ENCODE data around the gene RNF181.
"Not testable (repeated sequence)": the region's sequence is repeated elsewhere in the genome, so short reads cannot be mapped to it uniquely, and the experiment has no call there.

The RNF181 gene

GRCh38 chr2:85558160-85558559 is 37.4 kb upstream of the RNF181 start:
- peaks cover 7% of the 10 kb centered on the region for H3K4me1 ChIP-seq
- no peak overlapping the region for H3K4me3 ChIP-seq
- H3K9me3 ChIP-seq = no peaks in the 10 kb centered on the region
- H3K27me3 ChIP-seq (ENCODE audit: low read depth) = no peaks in the 10 kb centered on the region
- in situ Hi-C loops (cut with MboI; ENCODE audit: low sequenced_read_pairs) = no loop called here
- no peak for DNase-seq (ENCODE audit: low spot score in 2 of 2)
- H3K36me3 ChIP-seq (replicated peaks) = peaks cover 36% of the 10 kb centered on the region

DNA sequence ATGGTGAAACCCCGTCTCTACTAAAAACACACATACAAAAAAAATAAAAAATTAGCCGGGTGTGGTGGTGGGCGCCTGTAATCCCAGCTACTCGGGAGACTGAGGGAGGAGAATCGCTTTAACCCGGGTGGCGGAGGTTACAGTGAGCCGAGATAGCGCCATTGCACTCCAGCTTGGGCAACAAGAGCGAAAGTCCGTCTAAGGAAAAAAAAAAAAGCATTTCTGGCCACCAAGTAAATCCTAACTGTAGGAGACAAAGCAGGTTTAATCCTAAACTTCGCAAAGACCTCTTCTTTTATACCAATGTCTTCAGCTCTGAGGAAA is 35.2 kb upstream of the RNF181 start:
- H3K9me3 ChIP-seq; H3K4me1 ChIP-seq; DNase-seq (ENCODE audit: low spot score in 2 of 2); H3K27me3 ChIP-seq (ENCODE audit: low read depth): not testable (repeated sequence)
- H3K36me3 ChIP-seq (replicated peaks) = peaks cover 21% of the 10 kb centered on the region
- in situ Hi-C loops (cut with MboI; ENCODE audit: low sequenced_read_pairs) = loop anchor here (5.0 kb wide), 1 partner anchor 42 kb away; the partner anchor contains the start of gene TMEM150A
- H3K4me3 ChIP-seq = peak overlapping the region; percentile 74

DNA sequence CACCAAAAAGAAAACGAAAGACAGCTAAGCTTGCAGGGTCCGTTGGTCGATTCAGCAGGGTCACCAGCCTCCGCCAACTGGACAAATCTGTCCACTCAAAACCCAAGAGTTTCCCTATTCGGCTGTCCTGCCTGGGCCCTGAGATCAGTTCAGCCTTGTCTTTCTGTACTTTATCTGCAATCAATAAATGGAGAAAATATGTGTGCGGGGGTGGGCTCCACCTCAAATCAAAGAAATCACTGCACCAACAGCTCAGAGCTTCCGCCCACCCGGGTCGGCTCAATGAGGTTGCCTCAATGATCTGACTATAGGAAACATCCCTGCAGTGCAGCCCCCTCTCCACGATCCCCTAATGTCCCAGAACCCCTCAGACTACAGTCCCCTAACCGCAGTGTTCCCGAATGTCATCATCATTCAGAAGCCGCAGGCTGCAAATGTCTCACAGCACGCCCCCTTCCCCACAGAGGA is 34.7 kb upstream of the RNF181 start:
- Histone ChIP-seq H3K4me1 (peaks cover 7% of the 10 kb centered on the region), H3K4me3 (peak overlapping the region; percentile 74), H3K36me3 (replicated peaks) (peaks cover 16% of the 10 kb centered on the region), H3K27me3 (ENCODE audit: low read depth) (no peaks in the 10 kb centered on the region), H3K9me3 (no peaks in the 10 kb centered on the region)
- in situ Hi-C loops (cut with MboI; ENCODE audit: low sequenced_read_pairs) = loop anchor here (5.0 kb wide), 1 partner anchor 41 kb away; the partner anchor contains the start of gene TMEM150A
- no peak for DNase-seq (ENCODE audit: low spot score in 2 of 2)

GRCh38 chr2:85561280-85562212 is 34.0 kb upstream of the RNF181 start, which contains the start of gene GGCX:
Gene GGCX (minus strand): TSS chr2:85561493. CDS start chr2:85561428, 65 bp downstream.
- H3K9me3 ChIP-seq = no peaks in the 10 kb centered on the region
- peak within 1 kb of the TSS; percentile 74 for H3K4me3 ChIP-seq
- no peaks in the 10 kb centered on the region for H3K27me3 ChIP-seq (ENCODE audit: low read depth)
- in situ Hi-C loops (cut with MboI; ENCODE audit: low sequenced_read_pairs) = loop anchor here (5.0 kb wide), 1 partner anchor 41 kb away; the partner anchor contains the start of gene TMEM150A
- H3K36me3 ChIP-seq (replicated peaks) = peaks cover 13% of the 10 kb centered on the region
- peak; percentile 96 to 97 for DNase-seq (ENCODE audit: low spot score in 2 of 2)
- H3K4me1 ChIP-seq = peaks cover 7% of the 10 kb centered on the region

GRCh38 chr2:85564144-85564563 is 31.4 kb upstream of the RNF181 start:
- no peak for DNase-seq (ENCODE audit: low spot score in 2 of 2)
- no peak overlapping the region for H3K4me3 ChIP-seq
- H3K36me3 ChIP-seq (replicated peaks) = peaks cover under 1% of the 10 kb centered on the region; the same call in 1 of the 2 replicates
- peaks cover 7% of the 10 kb centered on the region for H3K4me1 ChIP-seq
- no peaks in the 10 kb centered on the region for H3K27me3 ChIP-seq (ENCODE audit: low read depth)
- no peaks in the 10 kb centered on the region for H3K9me3 ChIP-seq
- in situ Hi-C loops (cut with MboI; ENCODE audit: low sequenced_read_pairs) = loop anchor here (5.0 kb wide), 1 partner anchor 38 kb away; the partner anchor contains the start of gene TMEM150A

- in situ Hi-C loops (cut with MboI; ENCODE audit: low sequenced_read_pairs) = no loop called here
- no peaks in the 10 kb centered on the region; the same call in 1 of the 2 replicates for H3K27me3 ChIP-seq (ENCODE audit: low read depth)
- DNase-seq (ENCODE audit: low spot score in 2 of 2) = no peak
- no peak overlapping the region for H3K4me3 ChIP-seq
- H3K9me3 ChIP-seq = no peaks in the 10 kb centered on the region
- no peaks in the 10 kb centered on the region for H3K4me1 ChIP-seq
- H3K36me3 ChIP-seq (replicated peaks) = no peaks in the 10 kb centered on the region
These were observed 29.3 kb upstream of the RNF181 start for GRCh38 chr2:85566265-85566664.

DNA sequence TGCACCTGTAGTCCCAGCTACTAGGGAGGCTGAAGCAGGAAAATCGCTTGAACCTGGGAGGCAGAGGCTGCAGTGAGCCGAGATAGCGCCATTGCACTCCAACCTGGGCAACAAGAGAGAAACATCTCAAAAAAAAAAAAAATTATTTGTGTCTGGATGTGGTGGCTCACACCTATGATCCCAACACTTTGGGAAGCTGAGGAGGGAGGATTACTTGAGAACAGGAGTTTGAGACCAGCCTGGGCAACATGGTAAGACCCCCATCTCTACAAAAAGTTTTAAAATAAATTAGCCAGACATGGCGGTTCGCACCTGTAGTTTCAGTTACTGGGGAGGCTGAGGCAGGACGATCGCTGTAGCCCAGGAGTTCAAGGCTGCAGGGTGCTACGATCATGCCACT is 19.8 kb upstream of the RNF181 start:
- H3K9me3 ChIP-seq = no peaks in the 10 kb centered on the region
- in situ Hi-C loops (cut with MboI; ENCODE audit: low sequenced_read_pairs) = no loop called here
- DNase-seq (ENCODE audit: low spot score in 2 of 2) = no peak
- H3K27me3 ChIP-seq (ENCODE audit: low read depth) = no peaks in the 10 kb centered on the region
- peaks cover 9% of the 10 kb centered on the region for H3K4me1 ChIP-seq
- no peaks in the 10 kb centered on the region for H3K36me3 ChIP-seq (replicated peaks)
- H3K4me3 ChIP-seq = no peak overlapping the region

GRCh38 chr2:85577063-85577385 is 18.5 kb upstream of the RNF181 start:
- H3K9me3 ChIP-seq = no peaks in the 10 kb centered on the region
- H3K4me3 ChIP-seq = no peak overlapping the region
- in situ Hi-C loops (cut with MboI; ENCODE audit: low sequenced_read_pairs) = no loop called here
- no peaks in the 10 kb centered on the region for H3K27me3 ChIP-seq (ENCODE audit: low read depth)
- no peak for DNase-seq (ENCODE audit: low spot score in 2 of 2)
- no peaks in the 10 kb centered on the region for H3K36me3 ChIP-seq (replicated peaks)
- peaks cover 8% of the 10 kb centered on the region for H3K4me1 ChIP-seq

DNA sequence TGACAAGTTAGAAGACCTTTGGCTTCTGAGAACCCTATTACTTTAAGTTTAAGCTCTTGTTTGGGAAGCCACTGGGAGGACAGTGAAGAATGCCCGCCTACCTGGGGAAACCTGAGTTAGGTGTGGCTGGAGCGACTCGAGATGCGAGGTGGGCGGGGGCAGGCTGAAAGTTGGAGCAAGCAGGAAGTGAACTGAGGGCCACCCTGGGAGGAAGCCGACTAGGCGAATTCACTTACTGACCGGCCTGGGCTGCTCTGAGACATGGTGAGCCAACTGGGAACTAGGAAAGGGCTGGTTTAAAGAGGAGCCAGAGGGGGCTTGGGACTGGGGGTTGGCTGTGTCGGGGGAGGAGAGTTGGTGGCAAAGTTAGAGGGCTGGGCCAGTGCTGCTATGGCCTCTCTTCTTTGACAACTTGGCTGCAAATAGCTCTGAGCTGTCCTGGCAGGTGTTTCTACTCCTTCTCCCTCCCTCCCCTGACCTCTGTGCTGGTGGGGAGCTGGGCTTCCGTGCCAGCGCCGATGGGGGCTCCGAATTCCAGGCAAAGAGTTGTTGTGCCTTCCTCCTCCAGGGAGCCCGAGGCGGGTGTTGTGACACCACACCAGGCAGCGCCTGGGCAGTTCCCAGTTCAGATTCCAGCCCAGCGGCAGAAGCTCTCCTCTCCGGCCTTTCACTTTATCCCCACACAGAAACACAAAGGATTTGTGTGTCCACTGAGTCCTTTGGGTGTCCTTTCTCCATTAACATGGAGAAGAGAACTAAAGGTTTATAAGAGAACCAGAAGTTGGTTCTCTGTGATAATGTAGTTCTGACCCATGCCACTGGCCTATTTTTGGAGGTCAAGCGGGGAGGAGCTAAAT is 17.9 kb upstream of the RNF181 start, which contains the start of gene VAMP8:
Gene VAMP8, plus strand, starts transcription at position 201 of the 857 bp plus-strand sequence. Its CDS starts 61 bp downstream, at position 262.
- H3K27me3 ChIP-seq (ENCODE audit: low read depth) = no peaks in the 10 kb centered on the region
- DNase-seq (ENCODE audit: low spot score in 2 of 2) = no peak
- H3K4me1 ChIP-seq = peaks cover 4% of the 10 kb centered on the region
- no peak within 1 kb of the TSS for H3K4me3 ChIP-seq
- H3K36me3 ChIP-seq (replicated peaks) = no peaks in the 10 kb centered on the region
- no peaks in the 10 kb centered on the region for H3K9me3 ChIP-seq
- in situ Hi-C loops (cut with MboI; ENCODE audit: low sequenced_read_pairs) = no loop called here

- in situ Hi-C loops (cut with MboI; ENCODE audit: low sequenced_read_pairs) = no loop called here
- no peak overlapping the region for H3K4me3 ChIP-seq
- no peak for DNase-seq (ENCODE audit: low spot score in 2 of 2)
These were observed 17.0 kb upstream of the RNF181 start for GRCh38 chr2:85578243-85579180.

DNA sequence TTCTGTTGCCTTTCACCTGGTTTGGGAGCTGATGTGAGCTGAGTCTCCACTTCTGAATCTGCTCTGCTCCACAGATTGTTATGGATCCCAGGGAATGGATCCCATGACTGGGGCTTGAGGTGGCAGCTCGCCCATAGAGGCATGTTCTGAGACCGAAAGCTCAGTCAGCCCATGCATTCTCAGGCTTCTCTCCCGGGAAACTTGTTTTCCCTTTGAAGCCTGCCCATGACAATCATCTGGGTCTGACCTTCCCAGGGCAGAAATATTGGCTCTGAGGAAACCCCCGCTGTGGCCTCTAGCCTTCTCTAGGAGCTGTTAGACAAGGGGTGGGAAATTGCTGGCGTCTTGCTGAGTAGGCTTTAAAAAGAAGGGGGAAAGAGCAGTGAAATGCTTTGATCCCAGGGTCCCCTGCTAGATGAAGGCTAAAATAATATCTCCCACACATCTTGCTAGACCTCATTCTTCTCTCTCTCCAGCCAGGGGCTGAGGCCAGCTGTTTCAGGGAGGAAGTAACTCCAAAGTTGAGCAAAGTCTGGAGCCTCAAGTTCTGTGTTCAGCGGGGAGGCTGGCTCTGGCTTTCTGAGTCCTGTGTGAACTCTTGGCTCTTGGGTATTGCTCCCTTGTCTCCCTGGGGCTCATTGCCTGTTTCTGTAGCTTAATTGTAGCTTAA is 16.1 kb upstream of the RNF181 start:
- H3K27me3 ChIP-seq (ENCODE audit: low read depth) = no peaks in the 10 kb centered on the region; the same call in 1 of the 2 replicates
- H3K4me3 ChIP-seq = no peak overlapping the region
- in situ Hi-C loops (cut with MboI; ENCODE audit: low sequenced_read_pairs) = no loop called here
- no peaks in the 10 kb centered on the region for H3K4me1 ChIP-seq
- no peaks in the 10 kb centered on the region for H3K36me3 ChIP-seq (replicated peaks)
- no peaks in the 10 kb centered on the region for H3K9me3 ChIP-seq
- DNase-seq (ENCODE audit: low spot score in 2 of 2) = no peak

More at GRCh38 chr2:85578243-85579180, 17.0 kb upstream of the RNF181 start:
- Histone ChIP-seq H3K4me1 (no peaks in the 10 kb centered on the region), H3K9me3 (no peaks in the 10 kb centered on the region), H3K36me3 (replicated peaks) (no peaks in the 10 kb centered on the region), H3K27me3 (ENCODE audit: low read depth) (no peaks in the 10 kb centered on the region; the same call in 1 of the 2 replicates)

DNA sequence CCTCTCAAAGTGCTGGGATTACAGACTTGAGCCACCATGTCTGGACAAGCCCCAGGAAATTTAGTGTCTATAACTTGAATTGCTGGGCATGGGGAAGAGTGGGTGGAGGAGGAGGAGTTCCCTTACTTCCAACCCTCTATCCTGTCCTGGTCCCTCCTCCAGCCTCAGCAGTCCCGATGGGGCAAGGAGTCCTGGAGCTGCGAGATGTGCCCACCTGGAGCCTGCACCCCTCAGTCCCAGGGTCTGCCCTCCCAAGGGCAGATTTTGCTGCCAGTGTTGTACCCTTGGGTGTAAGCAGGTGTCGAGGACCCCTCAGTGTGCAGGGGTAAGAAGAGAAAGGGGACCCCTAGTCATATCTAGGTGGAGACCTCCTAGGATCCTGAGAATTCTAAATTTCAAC is 15.3 kb upstream of the RNF181 start:
- in situ Hi-C loops (cut with MboI; ENCODE audit: low sequenced_read_pairs) = no loop called here
- Histone ChIP-seq H3K4me1 (no peaks in the 10 kb centered on the region), H3K4me3 (no peak overlapping the region), H3K27me3 (ENCODE audit: low read depth) (no peaks in the 10 kb centered on the region; the same call in 1 of the 2 replicates), H3K9me3 (no peaks in the 10 kb centered on the region), H3K36me3 (replicated peaks) (no peaks in the 10 kb centered on the region)
- no peak for DNase-seq (ENCODE audit: low spot score in 2 of 2)
